Measurements from ENCODE around the gene EFNA1. TPM values are rescaled to one million over a fixed set of nuclear protein-coding genes. Genes with fewer than 3 reads are reported as not detected.
A peak's percentile ranks its signal among the peaks of the same experiment; 100 is the strongest.

The EFNA1 gene
- total and polyA plus RNA-seq, 2 experiments from 2014 or later, result 3.2 to 5.1 TPM

DNA sequence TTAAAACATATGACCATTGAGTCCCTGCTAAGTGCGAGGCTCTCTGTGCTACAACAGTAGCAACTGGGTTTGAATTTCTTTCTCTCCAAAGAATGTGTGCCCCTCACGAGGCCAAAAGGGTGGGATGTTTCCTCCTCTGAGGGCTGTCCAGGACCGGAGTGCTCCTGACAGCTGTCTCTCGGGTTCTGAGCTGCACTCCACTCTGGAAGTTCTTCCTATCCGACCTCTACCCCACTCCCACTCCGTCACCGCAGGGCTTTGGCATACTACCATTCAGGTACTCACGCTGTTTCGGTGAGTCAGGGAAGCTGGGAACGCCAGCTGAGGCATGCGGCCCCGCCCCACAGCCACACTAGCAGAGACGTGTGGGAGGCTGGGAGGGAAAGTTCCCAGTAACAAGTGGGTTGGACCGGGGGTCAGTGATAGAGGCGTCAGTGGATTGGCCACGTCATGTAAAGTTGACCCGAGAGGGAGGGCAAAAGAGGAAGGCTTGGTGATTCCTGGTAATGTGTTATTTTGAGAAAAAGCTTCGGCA lies 7.3 kb downstream of the EFNA1 start:
- H4K20me1 ChIP-seq (replicated peaks; ENCODE audit: insufficient read depth), result peaks cover 13% of the 10 kb centered on the region
- peaks cover 27% of the 10 kb centered on the region for H3K27me3 Mint-ChIP-seq (ENCODE audit: insufficient read depth, low read depth, poor library complexity)
- no peaks in the 10 kb centered on the region for H3K9me3 Mint-ChIP-seq
- H3K27ac ChIP-seq (ENCODE audit: low read depth), result peak overlapping the region; percentile 92
- DNase-seq (ENCODE audit: low spot score), result peak; percentile 70
- ATAC-seq, result peak; percentile 27
- no peaks in the 10 kb centered on the region for H3K9me2 ChIP-seq (ENCODE audit: insufficient read depth)
- peaks cover 25% of the 10 kb centered on the region for H3K4me1 Mint-ChIP-seq
- peak overlapping the region; percentile 91 for H3K27ac Mint-ChIP-seq
- peaks cover 24% of the 10 kb centered on the region for H3K36me3 Mint-ChIP-seq (ENCODE audit: low read depth)
- TF ChIP-seq ZNF331 (CRISPR knock-in tag; IDR thresholded peaks at IDR 0.05; ENCODE audit: low read depth) (no peak), CREB1 (CRISPR knock-in tag; IDR thresholded peaks at IDR 0.05; ENCODE audit: low read depth) (no peak), POLR2AphosphoS5 (IDR thresholded peaks at IDR 0.05; ENCODE audit: low read depth) (no peak), ZNF114 (CRISPR knock-in tag; IDR thresholded peaks at IDR 0.05) (no peak), EZH2phosphoT487 (IDR thresholded peaks at IDR 0.05; ENCODE audit: unreplicated experiment) (no peak), NANOG (IDR thresholded peaks at IDR 0.05; ENCODE audit: borderline replicate concordance) (no peak), CTCF (conservative IDR thresholded peaks at IDR 0.05; ENCODE audit: low read depth in 2 of 2) (no peak), REST (IDR thresholded peaks at IDR 0.05; ENCODE audit: unreplicated experiment) (no peak)
- H3F3A ChIP-seq (replicated peaks; ENCODE audit: low read depth), result peaks cover 27% of the 10 kb centered on the region
- peaks cover 16% of the 10 kb centered on the region; the same call in 1 of the 2 replicates for H3K27me3 ChIP-seq (ENCODE audit: insufficient read depth)
- peak overlapping the region; percentile 86 for H3K4me2 ChIP-seq
- H3K4me3 ChIP-seq, result peak overlapping the region; percentile 82
- H2AFZ ChIP-seq, result peak overlapping the region; percentile 91
- peaks cover 27% of the 10 kb centered on the region for H3K4me1 ChIP-seq (ENCODE audit: insufficient read depth)
- no peaks in the 10 kb centered on the region for H3K36me3 ChIP-seq (ENCODE audit: insufficient read depth)
- peak overlapping the region; percentile 94 for H3K4me3 Mint-ChIP-seq
- peaks cover 22% of the 10 kb centered on the region for H3K79me2 ChIP-seq (replicated peaks; ENCODE audit: insufficient read depth)

GRCh38 chr1:155135415-155136028 lies 7.8 kb downstream of the EFNA1 start, which contains the start of gene SLC50A1:
SLC50A1 (plus strand) TSS chr1:155135852; CDS start chr1:155135912, 60 bp downstream.
- H3K4me1 Mint-ChIP-seq, result peaks cover 20% of the 10 kb centered on the region
- H3K4me3 ChIP-seq, result peak within 1 kb of the TSS; percentile 82
- peak within 1 kb of the TSS; percentile 99 for H3K27ac Mint-ChIP-seq
- H3K36me3 Mint-ChIP-seq (ENCODE audit: low read depth), result peaks cover 24% of the 10 kb centered on the region
- H3K4me3 Mint-ChIP-seq, result peak within 1 kb of the TSS; percentile 94
- H3K27me3 ChIP-seq (ENCODE audit: insufficient read depth), result peaks cover 12% of the 10 kb centered on the region; the same call in 1 of the 2 replicates
- H3K36me3 ChIP-seq (ENCODE audit: insufficient read depth), result no peaks in the 10 kb centered on the region
- ATAC-seq (peak; percentile 83), DNase-seq (ENCODE audit: low spot score) (peak; percentile 96)
- peak within 1 kb of the TSS; percentile 95 for H3K27ac ChIP-seq (ENCODE audit: low read depth)
- TF ChIP-seq REST (IDR thresholded peaks at IDR 0.05; ENCODE audit: unreplicated experiment) (peak; percentile 3), CTCF (conservative IDR thresholded peaks at IDR 0.05; ENCODE audit: low read depth in 2 of 2) (no peak), POLR2AphosphoS5 (IDR thresholded peaks at IDR 0.05; ENCODE audit: low read depth) (peak; percentile 92), CREB1 (CRISPR knock-in tag; IDR thresholded peaks at IDR 0.05; ENCODE audit: low read depth) (peak; percentile 11; the same call in 1 of the 2 replicates)
- H3K4me2 ChIP-seq, result peak within 1 kb of the TSS; percentile 95
- peaks cover 13% of the 10 kb centered on the region for H4K20me1 ChIP-seq (replicated peaks; ENCODE audit: insufficient read depth)
- no peaks in the 10 kb centered on the region for H3K9me3 Mint-ChIP-seq
- peaks cover 22% of the 10 kb centered on the region for H3K79me2 ChIP-seq (replicated peaks; ENCODE audit: insufficient read depth)
- H3K4me1 ChIP-seq (ENCODE audit: insufficient read depth), result peaks cover 21% of the 10 kb centered on the region
- peak within 1 kb of the TSS; percentile 91 for H2AFZ ChIP-seq
- H3F3A ChIP-seq (replicated peaks; ENCODE audit: low read depth), result peaks cover 28% of the 10 kb centered on the region
- peaks cover 23% of the 10 kb centered on the region for H3K27me3 Mint-ChIP-seq (ENCODE audit: insufficient read depth, low read depth, poor library complexity)
- H3K9me2 ChIP-seq (ENCODE audit: insufficient read depth), result no peaks in the 10 kb centered on the region

All from GM23338 (cell line).